SK-N-SH treated with all-trans-retinoic acid at 6 μM for 48 hours (cell line): ENCODE data around the gene TMEM244.

ENCODE experiments used
- GLIS3 ChIP-seq: fragments of 250-450 bp; sonication (Bioruptor Pico); IDR thresholded peaks from 2 replicates; pipeline ENCODE4 v1.5.0; 2020; ENCODE audit warnings: mild to moderate bottlenecking, moderate library complexity
- ISL1 ChIP-seq: fragments of 250-450 bp; sonication (Bioruptor Pico); IDR thresholded peaks from 2 replicates; pipeline ENCODE4 v2.1.2; 2022; ENCODE audit warnings: mild to moderate bottlenecking, moderate library complexity
- OSR1 ChIP-seq: fragments of 250-450 bp; sonication (Bioruptor Pico); IDR thresholded peaks from 2 replicates; pipeline ENCODE4 v1.8.0; 2022; ENCODE audit warnings: moderate library complexity, mild to moderate bottlenecking, inconsistent platforms
- RARB ChIP-seq: fragments of 250-450 bp; sonication (Bioruptor Pico); IDR thresholded peaks from 2 replicates; pipeline ENCODE4 v1.8.0; 2021; ENCODE audit warnings: mild to moderate bottlenecking, moderate library complexity
- TOX ChIP-seq: fragments of 250-450 bp; sonication (Bioruptor Pico); IDR thresholded peaks from 2 replicates; pipeline ENCODE4 v1.8.0; 2021; ENCODE audit warnings: mild to moderate bottlenecking, moderate library complexity, borderline replicate concordance
- ZFP3 ChIP-seq: fragments of 250-450 bp; sonication (Bioruptor Pico); IDR thresholded peaks from 2 replicates; pipeline ENCODE4 v1.5.0; 2020; ENCODE audit warnings: mild to moderate bottlenecking, moderate library complexity
- ZFP30 ChIP-seq: fragments of 450-650 bp; formaldehyde crosslinking; IDR thresholded peaks from 2 replicates; pipeline ENCODE4 v1.5.0; 2022; ENCODE audit warnings: mild to moderate bottlenecking, moderate library complexity
- TF ChIP-seq, protein P1 (sequence below): fragments of 250-450 bp; sonication (Bioruptor Pico); IDR thresholded peaks from 2 replicates; pipeline ENCODE4 v1.5.1; 2021; ENCODE audit warnings: mild to moderate bottlenecking, moderate library complexity
- TF ChIP-seq, protein P2 (sequence below): fragments of 250-450 bp; sonication (Bioruptor Pico); IDR thresholded peaks from 2 replicates; pipeline ENCODE4 v1.8.0; 2020; ENCODE audit warnings: mild to moderate bottlenecking, moderate library complexity, borderline replicate concordance

DNA sequence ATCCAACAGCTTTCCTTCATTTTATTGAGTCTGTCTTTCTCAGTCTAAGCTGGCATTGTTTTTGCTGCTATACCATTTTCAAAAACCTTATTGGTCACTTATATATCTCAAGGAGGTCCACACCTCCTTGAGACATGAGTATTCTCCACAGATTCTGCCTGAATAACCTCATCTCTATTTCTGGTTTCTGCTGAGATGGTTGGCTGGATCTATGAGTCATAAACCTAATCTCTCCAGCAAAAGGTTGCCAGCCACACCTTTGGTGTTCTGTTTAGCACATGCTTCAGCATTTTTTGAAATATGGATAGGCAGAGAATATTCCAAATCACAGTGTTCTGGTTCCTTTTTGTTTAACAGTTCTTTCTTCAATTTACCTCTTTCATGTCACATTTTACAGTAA lies 40.8 kb upstream of the TMEM244 start:
- TF ChIP-seq TOX (CRISPR knock-in tag) (no peak), ZFP3 (CRISPR knock-in tag) (no peak), OSR1 (CRISPR knock-in tag) (no peak), ZFP30 (CRISPR knock-in tag) (no peak), RARB (no peak), ISL1 (no peak), GLIS3 (no peak)
- TF ChIP-seq, protein P1, sequence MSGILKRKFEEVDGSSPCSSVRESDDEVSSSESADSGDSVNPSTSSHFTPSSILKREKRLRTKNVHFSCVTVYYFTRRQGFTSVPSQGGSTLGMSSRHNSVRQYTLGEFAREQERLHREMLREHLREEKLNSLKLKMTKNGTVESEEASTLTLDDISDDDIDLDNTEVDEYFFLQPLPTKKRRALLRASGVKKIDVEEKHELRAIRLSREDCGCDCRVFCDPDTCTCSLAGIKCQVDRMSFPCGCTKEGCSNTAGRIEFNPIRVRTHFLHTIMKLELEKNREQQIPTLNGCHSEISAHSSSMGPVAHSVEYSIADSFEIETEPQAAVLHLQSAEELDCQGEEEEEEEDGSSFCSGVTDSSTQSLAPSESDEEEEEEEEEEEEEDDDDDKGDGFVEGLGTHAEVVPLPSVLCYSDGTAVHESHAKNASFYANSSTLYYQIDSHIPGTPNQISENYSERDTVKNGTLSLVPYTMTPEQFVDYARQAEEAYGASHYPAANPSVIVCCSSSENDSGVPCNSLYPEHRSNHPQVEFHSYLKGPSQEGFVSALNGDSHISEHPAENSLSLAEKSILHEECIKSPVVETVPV (CRISPR knock-in tag) = no peak
- TF ChIP-seq, protein P2, sequence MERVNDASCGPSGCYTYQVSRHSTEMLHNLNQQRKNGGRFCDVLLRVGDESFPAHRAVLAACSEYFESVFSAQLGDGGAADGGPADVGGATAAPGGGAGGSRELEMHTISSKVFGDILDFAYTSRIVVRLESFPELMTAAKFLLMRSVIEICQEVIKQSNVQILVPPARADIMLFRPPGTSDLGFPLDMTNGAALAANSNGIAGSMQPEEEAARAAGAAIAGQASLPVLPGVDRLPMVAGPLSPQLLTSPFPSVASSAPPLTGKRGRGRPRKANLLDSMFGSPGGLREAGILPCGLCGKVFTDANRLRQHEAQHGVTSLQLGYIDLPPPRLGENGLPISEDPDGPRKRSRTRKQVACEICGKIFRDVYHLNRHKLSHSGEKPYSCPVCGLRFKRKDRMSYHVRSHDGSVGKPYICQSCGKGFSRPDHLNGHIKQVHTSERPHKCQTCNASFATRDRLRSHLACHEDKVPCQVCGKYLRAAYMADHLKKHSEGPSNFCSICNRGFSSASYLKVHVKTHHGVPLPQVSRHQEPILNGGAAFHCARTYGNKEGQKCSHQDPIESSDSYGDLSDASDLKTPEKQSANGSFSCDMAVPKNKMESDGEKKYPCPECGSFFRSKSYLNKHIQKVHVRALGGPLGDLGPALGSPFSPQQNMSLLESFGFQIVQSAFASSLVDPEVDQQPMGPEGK (CRISPR knock-in tag) = no peak
